Suppressor macrophage (primary cell): ENCODE results near the gene VTN.
A peak's percentile ranks its signal among the peaks of the same experiment; 100 is the strongest.

Experiments used
- DNase-seq, 4 experiments: peaks; one replicate each; pipeline ENCODE4 v3.0.0-alpha.2; 2020 to 2022

Gene VTN

GRCh38 chr17:28368915-28369683, 1.0 kb downstream of the VTN start:
- DNase-seq = no peak

- DNase-seq = no peak
These were observed 1.7 kb downstream of the VTN start for GRCh38 chr17:28368306-28368831.

- no peak for DNase-seq
These were observed 2.3 kb downstream of the VTN start for GRCh38 chr17:28367641-28368305.

- DNase-seq = no peak
These were observed 3.5 kb downstream of the VTN start for GRCh38 chr17:28366605-28367004.

- no peak for DNase-seq
These were observed 4.6 kb downstream of the VTN start for GRCh38 chr17:28365487-28365886.

- DNase-seq = no peak
These were observed 5.3 kb downstream of the VTN start, which contains the start of gene SEBOX for GRCh38 chr17:28364665-28365363. Gene SEBOX (minus strand): TSS chr17:28365199. CDS start chr17:28365151, 48 bp downstream.

- no peak for DNase-seq
These were observed 6.1 kb downstream of the VTN start for GRCh38 chr17:28363776-28364650.

- no peak for DNase-seq
These were observed 6.9 kb downstream of the VTN start for GRCh38 chr17:28363186-28363585.

- DNase-seq = no peak
These were observed 12.3 kb downstream of the VTN start for GRCh38 chr17:28357901-28358197.

GRCh38 chr17:28357061-28357900, 12.8 kb downstream of the VTN start, which contains the start of gene POLDIP2:
Gene POLDIP2 (minus strand): TSS chr17:28357527. CDS start chr17:28357448, 79 bp downstream.
- peak; percentile 97 to 98 (median 98) for DNase-seq

GRCh38 chr17:28350271-28350670, 19.8 kb downstream of the VTN start:
- DNase-seq = no peak

- DNase-seq = no peak
These were observed 21.1 kb downstream of the VTN start for GRCh38 chr17:28348979-28349378.

GRCh38 chr17:28347261-28347891, 22.7 kb downstream of the VTN start:
- no peak for DNase-seq

- DNase-seq = peak in 1 of 4 experiments; percentile 10
These were observed 23.3 kb downstream of the VTN start for GRCh38 chr17:28346746-28347246.

- DNase-seq = no peak
These were observed 23.9 kb downstream of the VTN start for GRCh38 chr17:28346199-28346580.

- DNase-seq = no peak
These were observed 24.5 kb downstream of the VTN start for GRCh38 chr17:28345419-28346198.

- no peak for DNase-seq
These were observed 25.6 kb downstream of the VTN start for GRCh38 chr17:28344435-28344901.

- no peak for DNase-seq
These were observed 26.1 kb downstream of the VTN start for GRCh38 chr17:28344011-28344410.

GRCh38 chr17:28343491-28343932, 26.6 kb downstream of the VTN start:
- no peak for DNase-seq

GRCh38 chr17:28342313-28342712, 27.8 kb downstream of the VTN start:
- DNase-seq = no peak
